WERI-Rb-1 (cell line): ENCODE results near the gene EBNA1BP2.
A peak's percentile ranks its signal among the peaks of the same experiment; 100 is the strongest.

Experiments used
- DNase-seq: peaks from one replicate; pipeline ENCODE4 v3.0.0-alpha.2; 2020
- H3K27ac ChIP-seq: fragments of 250-450 bp; sonication (Bioruptor Pico); 2 replicates; pipeline ENCODE4 v1.5.1; 2020; ENCODE audit warnings: mild to moderate bottlenecking, moderate library complexity
- H3K27me3 ChIP-seq: fragments of 250-450 bp; sonication (Bioruptor Pico); 2 replicates; pipeline ENCODE4 v1.5.1; 2021; ENCODE audit warnings: mild to moderate bottlenecking, low read depth, moderate library complexity; ENCODE audit not compliant: insufficient read depth, severe bottlenecking
- H3K36me3 ChIP-seq: fragments of 250-450 bp; sonication (Bioruptor Pico); 2 replicates; pipeline ENCODE4 v1.5.1; 2020; ENCODE audit warnings: mild to moderate bottlenecking, moderate library complexity
- H3K4me3 ChIP-seq: 2 replicates; pipeline ENCODE4 v1.5.1; 2011; ENCODE audit warnings: low read depth, mild to moderate bottlenecking, control low read depth, low read length
- H3K9me3 ChIP-seq: fragments of 250-450 bp; sonication (Bioruptor Pico); 2 replicates; pipeline ENCODE4 v1.5.1; 2021; ENCODE audit warnings: mild to moderate bottlenecking, moderate library complexity; ENCODE audit not compliant: severe bottlenecking
- CTCF ChIP-seq: IDR thresholded peaks from 2 replicates; pipeline ENCODE4 v1.5.1; 2011; ENCODE audit warnings: low read depth, mild to moderate bottlenecking, control low read depth, inconsistent platforms, low read length

Gene EBNA1BP2

DNA sequence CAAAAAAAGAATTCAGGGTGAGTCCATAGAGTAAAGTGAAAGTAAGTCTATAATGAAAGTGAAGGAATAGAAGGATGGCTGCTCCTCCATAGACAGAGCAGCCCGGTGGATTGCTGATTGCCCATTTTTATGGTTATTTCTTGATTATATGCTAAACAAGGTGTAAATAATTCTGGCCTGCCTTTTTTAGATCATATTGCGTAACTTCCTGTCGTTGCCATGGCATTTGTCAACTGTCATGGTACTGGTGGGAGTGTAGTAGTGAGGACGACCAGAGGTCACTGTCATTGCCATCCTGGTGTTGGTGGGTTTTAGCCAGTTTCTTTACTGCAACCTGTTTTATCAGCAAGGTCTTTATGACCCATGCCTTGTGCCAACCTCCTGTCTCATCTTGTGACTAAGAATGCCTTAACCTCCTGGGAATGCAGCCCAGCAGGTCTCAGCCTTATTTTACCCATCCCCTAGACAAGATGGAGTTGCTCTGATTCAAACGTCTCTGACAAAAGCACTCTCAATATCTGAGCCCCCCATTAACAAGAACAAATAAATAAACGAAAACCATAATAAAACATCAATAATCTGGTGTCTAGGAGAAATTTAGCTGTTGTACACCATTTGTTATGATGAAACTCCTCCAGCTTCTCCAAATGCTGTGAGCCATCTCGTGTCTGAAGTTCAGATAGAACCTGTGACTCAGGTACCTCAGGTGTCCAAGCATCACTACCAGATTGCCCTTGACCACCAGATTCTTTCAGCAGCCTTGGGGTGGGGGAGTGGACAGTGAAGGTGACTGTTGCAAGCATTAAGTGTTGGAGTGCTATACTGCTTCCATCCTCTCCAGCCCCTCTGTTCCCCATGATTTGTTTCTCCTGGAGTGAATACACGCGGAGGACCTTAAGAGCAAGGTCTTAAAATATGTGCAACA, 36.0 kb downstream of the EBNA1BP2 start:
- H3K36me3 ChIP-seq, result no peaks in the 10 kb centered on the region
- H3K9me3 ChIP-seq, result peaks cover 2% of the 10 kb centered on the region
- no peak for DNase-seq
- TF ChIP-seq CTCF, result no peak
- no peaks in the 10 kb centered on the region for H3K27me3 ChIP-seq
- H3K4me3 ChIP-seq, result no peak overlapping the region
- H3K27ac ChIP-seq, result no peak overlapping the region

DNA sequence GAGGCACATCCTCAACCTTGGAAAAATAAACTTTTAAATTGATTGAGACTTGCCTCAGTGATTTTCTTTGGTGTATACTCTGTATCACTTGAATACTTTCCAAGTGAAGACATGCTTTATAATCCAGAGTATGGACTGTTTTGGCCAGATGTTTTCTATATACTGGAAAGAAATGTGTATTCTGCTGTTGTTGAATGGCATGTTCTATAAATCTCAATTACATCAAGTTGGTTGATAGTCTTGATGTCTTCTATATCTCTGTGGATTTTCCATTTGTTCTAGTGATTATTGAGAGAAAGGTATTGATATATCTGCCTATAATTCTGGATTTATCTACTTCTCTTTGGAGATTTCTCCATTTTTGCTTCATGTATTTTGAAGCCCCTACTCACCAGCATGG, 37.5 kb downstream of the EBNA1BP2 start:
- H3K27ac ChIP-seq, result no peak overlapping the region
- no peak for DNase-seq
- H3K27me3 ChIP-seq, result no peaks in the 10 kb centered on the region
- no peaks in the 10 kb centered on the region for H3K36me3 ChIP-seq
- peaks cover 2% of the 10 kb centered on the region for H3K9me3 ChIP-seq
- TF ChIP-seq CTCF, result no peak
- H3K4me3 ChIP-seq, result no peak overlapping the region

DNA sequence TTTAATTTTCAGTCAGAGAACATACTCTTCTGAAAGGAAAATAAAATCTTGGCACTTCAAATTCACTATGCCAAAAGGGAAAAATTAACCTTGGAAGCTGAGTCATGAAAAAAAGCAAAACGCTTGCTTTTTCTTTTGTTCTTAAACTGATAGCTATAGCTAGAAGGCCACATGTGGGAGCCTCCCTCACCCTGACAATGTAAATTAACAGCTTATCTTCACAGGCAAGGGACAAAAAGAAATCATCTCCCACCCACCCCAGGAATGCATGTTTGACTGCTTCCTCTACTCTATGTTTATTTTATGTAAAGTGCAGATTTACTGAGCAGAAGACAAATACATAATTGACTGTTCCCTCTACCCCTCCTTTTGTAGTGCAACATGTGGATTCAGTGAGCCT, 38.0 kb downstream of the EBNA1BP2 start:
- no peak for DNase-seq
- no peak overlapping the region for H3K4me3 ChIP-seq
- H3K27ac ChIP-seq, result no peak overlapping the region
- no peaks in the 10 kb centered on the region for H3K36me3 ChIP-seq
- peaks cover 2% of the 10 kb centered on the region for H3K9me3 ChIP-seq
- no peaks in the 10 kb centered on the region for H3K27me3 ChIP-seq
- no peak for TF ChIP-seq CTCF

GRCh38 chr1:43129426-43129825, 42.7 kb downstream of the EBNA1BP2 start:
- Histone ChIP-seq H3K9me3 (no peaks in the 10 kb centered on the region), H3K36me3 (no peaks in the 10 kb centered on the region), H3K27me3 (no peaks in the 10 kb centered on the region), H3K4me3 (no peak overlapping the region), H3K27ac (no peak overlapping the region)
- TF ChIP-seq CTCF, result no peak
- DNase-seq, result peak; percentile 59

DNA sequence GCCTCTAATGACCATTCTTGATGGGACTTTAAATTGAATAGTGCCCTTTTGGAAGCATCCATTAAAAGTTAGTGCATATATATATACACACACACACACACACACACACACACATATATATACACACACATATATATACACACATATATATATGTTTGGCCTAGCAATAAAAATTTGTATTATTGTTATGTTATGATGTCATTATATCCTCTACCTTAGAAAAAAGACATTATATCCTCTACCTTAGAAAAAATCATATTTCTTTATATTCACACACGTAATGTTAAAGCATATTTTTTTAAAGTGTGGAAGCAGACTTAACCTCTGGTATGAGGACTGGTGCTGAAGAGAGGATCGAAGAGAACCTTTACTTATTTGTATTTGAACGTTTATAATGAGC, 43.3 kb downstream of the EBNA1BP2 start:
- H3K27me3 ChIP-seq, result no peaks in the 10 kb centered on the region
- no peaks in the 10 kb centered on the region for H3K9me3 ChIP-seq
- H3K27ac ChIP-seq, result no peak overlapping the region
- H3K4me3 ChIP-seq, result no peak overlapping the region
- TF ChIP-seq CTCF, result no peak
- DNase-seq, result no peak
- no peaks in the 10 kb centered on the region for H3K36me3 ChIP-seq
